Measurements from ENCODE around the gene FAM53B.

The FAM53B gene

GRCh38 chr10:124640538-124641231 is 103.5 kb downstream of the FAM53B start:
- Histone ChIP-seq H3K27me3 (ENCODE audit: control insufficient read depth, insufficient read depth, low read length, poor library complexity, severe bottlenecking) (no peaks in the 10 kb centered on the region), H3K9me3 (ENCODE audit: control insufficient read depth, low read length) (no peaks in the 10 kb centered on the region), H3K4me1 (ENCODE audit: control insufficient read depth, insufficient read depth, low read length) (peaks cover 47% of the 10 kb centered on the region), H3K4me3 (ENCODE audit: insufficient read depth, low read depth, low read length) (no peak overlapping the region), H3K27ac (ENCODE audit: insufficient read depth, low read depth, low read length, poor library complexity, severe bottlenecking) (peak overlapping the region; percentile 79), H3K36me3 (ENCODE audit: control insufficient read depth, insufficient read depth, low read length) (no peaks in the 10 kb centered on the region)
- 81 to 84% methylated on average over 20 of the region's 20 CpGs for WGBS, 2 experiments

DNA sequence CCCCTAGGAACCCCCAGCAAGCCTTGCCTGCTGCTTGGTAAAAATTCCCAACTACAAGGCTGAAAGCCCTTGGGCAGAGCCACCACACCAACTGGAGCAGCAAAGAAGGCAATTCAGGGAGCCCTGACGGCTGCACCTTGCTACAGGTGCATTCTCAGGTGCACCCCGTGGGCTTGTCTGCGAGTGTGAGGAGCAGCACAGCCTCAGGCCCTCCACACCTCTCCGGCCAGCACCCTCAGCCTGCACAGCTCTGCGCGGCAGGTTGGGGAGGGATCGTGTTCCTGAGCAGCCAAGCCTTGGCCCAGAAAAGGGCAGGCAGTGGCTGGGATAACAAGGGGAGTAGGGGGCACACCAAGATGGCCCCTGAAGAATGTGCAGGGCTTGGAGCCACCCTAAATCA is 104.1 kb downstream of the FAM53B start:
- H3K9me3 ChIP-seq (ENCODE audit: control insufficient read depth, low read length) = no peaks in the 10 kb centered on the region
- no peaks in the 10 kb centered on the region for H3K27me3 ChIP-seq (ENCODE audit: control insufficient read depth, insufficient read depth, low read length, poor library complexity, severe bottlenecking)
- H3K4me1 ChIP-seq (ENCODE audit: control insufficient read depth, insufficient read depth, low read length) = peaks cover 47% of the 10 kb centered on the region
- no peaks in the 10 kb centered on the region for H3K36me3 ChIP-seq (ENCODE audit: control insufficient read depth, insufficient read depth, low read length)
- H3K27ac ChIP-seq (ENCODE audit: insufficient read depth, low read depth, low read length, poor library complexity, severe bottlenecking) = peak overlapping the region; percentile 50
- H3K4me3 ChIP-seq (ENCODE audit: insufficient read depth, low read depth, low read length) = no peak overlapping the region
- WGBS, 2 experiments = 94 to 96% methylated on average over 7 of the region's 7 CpGs

- no peaks in the 10 kb centered on the region for H3K9me3 ChIP-seq (ENCODE audit: control insufficient read depth, low read length)
- peaks cover 44% of the 10 kb centered on the region for H3K4me1 ChIP-seq (ENCODE audit: control insufficient read depth, insufficient read depth, low read length)
- no peak overlapping the region for H3K27ac ChIP-seq (ENCODE audit: insufficient read depth, low read depth, low read length, poor library complexity, severe bottlenecking)
- 96 to 99% methylated on average over 6 of the region's 6 CpGs for WGBS, 2 experiments
- H3K36me3 ChIP-seq (ENCODE audit: control insufficient read depth, insufficient read depth, low read length) = no peaks in the 10 kb centered on the region
- H3K4me3 ChIP-seq (ENCODE audit: insufficient read depth, low read depth, low read length) = no peak overlapping the region
- no peaks in the 10 kb centered on the region for H3K27me3 ChIP-seq (ENCODE audit: control insufficient read depth, insufficient read depth, low read length, poor library complexity, severe bottlenecking)
Observed at GRCh38 chr10:124639646-124640045, 104.5 kb downstream of the FAM53B start.

- Histone ChIP-seq H3K9me3 (ENCODE audit: control insufficient read depth, low read length) (no peaks in the 10 kb centered on the region), H3K27ac (ENCODE audit: insufficient read depth, low read depth, low read length, poor library complexity, severe bottlenecking) (no peak overlapping the region), H3K4me1 (ENCODE audit: control insufficient read depth, insufficient read depth, low read length) (peaks cover 40% of the 10 kb centered on the region), H3K4me3 (ENCODE audit: insufficient read depth, low read depth, low read length) (no peak overlapping the region), H3K27me3 (ENCODE audit: control insufficient read depth, insufficient read depth, low read length, poor library complexity, severe bottlenecking) (no peaks in the 10 kb centered on the region), H3K36me3 (ENCODE audit: control insufficient read depth, insufficient read depth, low read length) (no peaks in the 10 kb centered on the region)
- 92 to 96% methylated on average over 6 of the region's 6 CpGs for WGBS, 2 experiments
Observed at GRCh38 chr10:124639206-124639605, 105.0 kb downstream of the FAM53B start.

DNA sequence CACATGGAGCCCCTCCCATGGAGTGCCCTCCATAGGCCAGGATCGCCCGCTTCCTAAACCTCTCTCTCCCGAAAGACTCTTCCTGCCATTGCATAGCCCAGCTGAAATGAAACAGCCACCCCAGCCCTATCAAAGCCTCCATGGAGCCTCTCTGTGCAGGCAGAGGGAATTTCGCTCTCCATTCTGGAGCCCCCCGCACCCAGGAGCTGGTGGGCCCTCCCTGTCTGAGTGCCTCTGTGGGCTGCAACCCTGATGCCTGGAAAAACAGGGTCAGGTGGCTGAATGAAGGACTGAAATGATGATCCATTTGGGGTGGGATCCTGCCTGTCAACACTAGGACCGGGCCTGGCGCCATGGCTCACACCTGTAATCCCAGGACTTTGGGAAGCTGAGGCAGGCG is 106.4 kb downstream of the FAM53B start:
- peaks cover 25% of the 10 kb centered on the region for H3K4me1 ChIP-seq (ENCODE audit: control insufficient read depth, insufficient read depth, low read length)
- no peaks in the 10 kb centered on the region for H3K36me3 ChIP-seq (ENCODE audit: control insufficient read depth, insufficient read depth, low read length)
- H3K9me3 ChIP-seq (ENCODE audit: control insufficient read depth, low read length) = no peaks in the 10 kb centered on the region
- WGBS, 2 experiments = 94 to 95% methylated on average over 8 of the region's 8 CpGs
- H3K27me3 ChIP-seq (ENCODE audit: control insufficient read depth, insufficient read depth, low read length, poor library complexity, severe bottlenecking) = no peaks in the 10 kb centered on the region
- H3K4me3 ChIP-seq (ENCODE audit: insufficient read depth, low read depth, low read length) = no peak overlapping the region
- no peak overlapping the region for H3K27ac ChIP-seq (ENCODE audit: insufficient read depth, low read depth, low read length, poor library complexity, severe bottlenecking)

- Histone ChIP-seq H3K27me3 (ENCODE audit: control insufficient read depth, insufficient read depth, low read length, poor library complexity, severe bottlenecking) (no peaks in the 10 kb centered on the region), H3K27ac (ENCODE audit: insufficient read depth, low read depth, low read length, poor library complexity, severe bottlenecking) (no peak overlapping the region), H3K4me3 (ENCODE audit: insufficient read depth, low read depth, low read length) (no peak overlapping the region), H3K9me3 (ENCODE audit: control insufficient read depth, low read length) (no peaks in the 10 kb centered on the region), H3K4me1 (ENCODE audit: control insufficient read depth, insufficient read depth, low read length) (peaks cover 21% of the 10 kb centered on the region), H3K36me3 (ENCODE audit: control insufficient read depth, insufficient read depth, low read length) (no peaks in the 10 kb centered on the region)
- WGBS, 2 experiments = 92 to 95% methylated on average over 14 of the region's 14 CpGs
Observed at GRCh38 chr10:124637091-124637700, 107.0 kb downstream of the FAM53B start.

DNA sequence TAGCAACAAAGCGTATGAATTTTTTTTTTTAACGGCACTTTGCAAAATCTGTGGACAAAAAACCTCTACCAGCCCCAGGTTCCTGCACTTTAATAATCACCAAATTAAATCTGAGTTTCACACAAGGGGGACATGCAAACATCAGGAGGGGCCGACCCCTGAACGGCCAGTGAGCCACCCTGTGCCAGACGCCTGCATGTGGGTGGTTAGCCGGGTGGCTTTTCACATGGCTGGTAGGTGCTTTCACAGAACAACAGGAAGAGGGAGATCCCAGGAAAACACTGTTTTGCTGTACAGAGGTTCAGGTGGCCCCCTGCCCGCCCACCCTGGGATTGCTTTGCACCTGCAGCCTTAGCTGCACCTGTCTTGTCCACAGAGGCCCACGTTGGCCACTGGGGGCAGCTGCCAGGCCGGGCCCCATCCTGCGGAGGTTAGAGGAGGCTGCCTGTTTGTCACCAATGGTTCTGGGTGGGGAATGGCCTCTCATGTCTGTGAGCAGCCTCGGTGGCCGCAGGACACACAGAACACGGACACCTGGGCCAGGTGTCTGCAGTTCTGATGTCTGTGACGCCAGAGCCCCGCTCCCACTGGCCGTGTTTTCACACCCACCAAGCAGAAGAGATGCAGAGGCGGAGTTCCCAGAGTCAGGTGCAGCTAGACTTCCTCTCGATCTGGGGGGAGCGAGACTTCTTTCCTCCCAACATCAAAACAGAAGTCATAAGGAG is 107.7 kb downstream of the FAM53B start:
- H3K4me3 ChIP-seq (ENCODE audit: insufficient read depth, low read depth, low read length) = no peak overlapping the region
- no peaks in the 10 kb centered on the region for H3K9me3 ChIP-seq (ENCODE audit: control insufficient read depth, low read length)
- no peak overlapping the region for H3K27ac ChIP-seq (ENCODE audit: insufficient read depth, low read depth, low read length, poor library complexity, severe bottlenecking)
- WGBS, 2 experiments = 90% methylated on average over 19 of the region's 19 CpGs
- H3K27me3 ChIP-seq (ENCODE audit: control insufficient read depth, insufficient read depth, low read length, poor library complexity, severe bottlenecking) = no peaks in the 10 kb centered on the region
- H3K36me3 ChIP-seq (ENCODE audit: control insufficient read depth, insufficient read depth, low read length) = no peaks in the 10 kb centered on the region
- H3K4me1 ChIP-seq (ENCODE audit: control insufficient read depth, insufficient read depth, low read length) = peaks cover 14% of the 10 kb centered on the region

GRCh38 chr10:124632566-124632965 is 111.6 kb downstream of the FAM53B start:
- Histone ChIP-seq H3K36me3 (ENCODE audit: control insufficient read depth, insufficient read depth, low read length) (no peaks in the 10 kb centered on the region), H3K4me3 (ENCODE audit: insufficient read depth, low read depth, low read length) (no peak overlapping the region), H3K27me3 (ENCODE audit: control insufficient read depth, insufficient read depth, low read length, poor library complexity, severe bottlenecking) (no peaks in the 10 kb centered on the region), H3K27ac (ENCODE audit: insufficient read depth, low read depth, low read length, poor library complexity, severe bottlenecking) (no peak overlapping the region), H3K9me3 (ENCODE audit: control insufficient read depth, low read length) (no peaks in the 10 kb centered on the region), H3K4me1 (ENCODE audit: control insufficient read depth, insufficient read depth, low read length) (peaks cover 6% of the 10 kb centered on the region)
- WGBS, 2 experiments = 89 to 95% methylated on average over 10 of the region's 10 CpGs

DNA sequence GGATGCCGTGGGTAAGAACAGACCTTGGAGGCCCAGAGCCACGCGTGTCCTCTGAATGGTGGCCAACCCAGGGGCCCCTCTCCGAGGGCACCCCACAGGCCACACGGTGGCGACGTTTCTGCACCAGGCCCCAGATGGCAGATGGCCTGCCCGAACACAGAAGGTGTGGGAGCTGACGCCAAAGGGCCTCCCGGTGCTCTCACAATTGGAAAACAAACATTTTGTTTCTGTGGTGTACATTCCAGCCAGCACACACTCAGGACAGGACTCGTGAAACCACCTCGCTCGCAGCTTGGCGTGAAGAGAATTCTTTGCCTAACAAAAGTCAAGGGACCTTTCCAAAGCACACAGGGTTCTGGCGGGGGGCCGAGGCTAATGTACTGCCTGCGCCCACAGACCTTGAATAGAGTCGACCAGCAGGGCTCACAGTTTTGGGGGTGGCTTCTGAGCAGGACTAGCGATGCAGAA is 112.1 kb downstream of the FAM53B start:
- no peaks in the 10 kb centered on the region for H3K9me3 ChIP-seq (ENCODE audit: control insufficient read depth, low read length)
- H3K36me3 ChIP-seq (ENCODE audit: control insufficient read depth, insufficient read depth, low read length) = no peaks in the 10 kb centered on the region
- no peaks in the 10 kb centered on the region for H3K27me3 ChIP-seq (ENCODE audit: control insufficient read depth, insufficient read depth, low read length, poor library complexity, severe bottlenecking)
- 87 to 89% methylated on average over 19 of the region's 19 CpGs for WGBS, 2 experiments
- H3K4me1 ChIP-seq (ENCODE audit: control insufficient read depth, insufficient read depth, low read length) = peaks cover 11% of the 10 kb centered on the region
- H3K27ac ChIP-seq (ENCODE audit: insufficient read depth, low read depth, low read length, poor library complexity, severe bottlenecking) = no peak overlapping the region
- H3K4me3 ChIP-seq (ENCODE audit: insufficient read depth, low read depth, low read length) = no peak overlapping the region

DNA sequence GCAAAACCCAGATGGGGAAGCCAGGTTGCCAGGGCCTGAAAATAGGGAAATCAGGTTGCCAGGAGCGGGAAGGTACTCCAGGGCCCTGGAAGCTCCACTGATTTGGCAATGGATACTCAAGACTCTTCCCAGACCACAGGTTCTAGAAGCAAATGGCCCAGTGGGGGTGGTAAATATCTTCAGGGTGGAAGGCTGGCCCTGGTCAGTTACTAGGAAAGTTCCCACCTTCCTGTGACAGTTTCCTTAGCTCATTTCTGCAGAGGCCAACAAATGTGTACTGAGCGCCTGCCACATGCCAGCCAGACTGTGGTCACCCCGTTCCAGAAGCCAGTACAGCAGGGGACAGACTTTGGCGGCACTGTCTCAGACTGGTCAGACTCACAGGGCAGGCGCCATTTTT is 113.6 kb downstream of the FAM53B start:
- no peak overlapping the region for H3K4me3 ChIP-seq (ENCODE audit: insufficient read depth, low read depth, low read length)
- peaks cover 18% of the 10 kb centered on the region for H3K4me1 ChIP-seq (ENCODE audit: control insufficient read depth, insufficient read depth, low read length)
- no peaks in the 10 kb centered on the region for H3K36me3 ChIP-seq (ENCODE audit: control insufficient read depth, insufficient read depth, low read length)
- H3K9me3 ChIP-seq (ENCODE audit: control insufficient read depth, low read length) = no peaks in the 10 kb centered on the region
- no peaks in the 10 kb centered on the region for H3K27me3 ChIP-seq (ENCODE audit: control insufficient read depth, insufficient read depth, low read length, poor library complexity, severe bottlenecking)
- H3K27ac ChIP-seq (ENCODE audit: insufficient read depth, low read depth, low read length, poor library complexity, severe bottlenecking) = no peak overlapping the region
- 95 to 96% methylated on average over 5 of the region's 5 CpGs for WGBS, 2 experiments

Data from ectodermal cell (in vitro differentiated cells).